IMR-90 (cell line): ENCODE results near the gene FSTL5.

Experiments
- CEBPB ChIP-seq: IDR thresholded peaks from 2 replicates; pipeline ENCODE4 v1.6.1; 2012; ENCODE audit warnings: low read depth, low read length, improper control_type of control experiment
- CHD1 ChIP-seq: IDR thresholded peaks from 2 replicates; pipeline ENCODE4 v1.6.1; 2012; ENCODE audit warnings: low read depth, low read length, improper control_type of control experiment
- CTCF ChIP-seq: conservative IDR thresholded peaks from 2 replicates; pipeline ENCODE4 v1.5.1; 2012; ENCODE audit warnings: mild to moderate bottlenecking, low read depth, low read length, improper control_type of control experiment
- ELK1 ChIP-seq: fragments of 150-350 bp; IDR thresholded peaks from 2 replicates; pipeline ENCODE4 v1.6.1; 2016; ENCODE audit warnings: low read depth, mild to moderate bottlenecking, low read length, moderate library complexity, borderline replicate concordance
- FOS ChIP-seq: fragments of 150-350 bp; IDR thresholded peaks from 2 replicates; pipeline ENCODE4 v1.6.1; 2016; ENCODE audit warnings: low read depth, low read length
- MAFK ChIP-seq: IDR thresholded peaks from 2 replicates; pipeline ENCODE4 v1.6.1; 2012; ENCODE audit warnings: low read depth, low read length, improper control_type of control experiment
- POLR2A ChIP-seq: IDR thresholded peaks from 2 replicates; pipeline ENCODE4 v1.6.1; 2012; ENCODE audit warnings: mild to moderate bottlenecking, low read depth, low read length
- RAD21 ChIP-seq: IDR thresholded peaks from 2 replicates; pipeline ENCODE4 v1.6.1; 2012; ENCODE audit warnings: low read length, improper control_type of control experiment
- RCOR1 ChIP-seq: IDR thresholded peaks from 2 replicates; pipeline ENCODE4 v1.6.1; 2012; ENCODE audit warnings: mild to moderate bottlenecking, low read length, improper control_type of control experiment; ENCODE audit not compliant: insufficient replicate concordance
- RFX5 ChIP-seq: IDR thresholded peaks from 2 replicates; pipeline ENCODE4 v1.8.0; 2012; ENCODE audit warnings: low read depth, mild to moderate bottlenecking, low read length, moderate library complexity
- USF2 ChIP-seq: fragments of 150-350 bp; IDR thresholded peaks from 2 replicates; pipeline ENCODE4 v1.6.1; 2017; ENCODE audit warnings: mild to moderate bottlenecking, antibody characterized with exemption, low read length, low read depth

GRCh38 chr4:162154862-162155540 lies 8.8 kb downstream of the FSTL5 start:
- TF ChIP-seq CTCF (no peak), RAD21 (no peak), ELK1 (no peak), POLR2A (no peak), USF2 (no peak), CHD1 (no peak), RCOR1 (no peak), FOS (no peak), MAFK (no peak), RFX5 (no peak), CEBPB (no peak)
